NCI-H2081 treated with DMSO at 0.1 percent for 48 hours (cell line): ENCODE results near the gene SPATA20.

Experiments used
- DNase-seq: peaks from one replicate; lab custom pipeline; 2025; lab: John Stamatoyannopoulos, UW

SPATA20 gene

DNA sequence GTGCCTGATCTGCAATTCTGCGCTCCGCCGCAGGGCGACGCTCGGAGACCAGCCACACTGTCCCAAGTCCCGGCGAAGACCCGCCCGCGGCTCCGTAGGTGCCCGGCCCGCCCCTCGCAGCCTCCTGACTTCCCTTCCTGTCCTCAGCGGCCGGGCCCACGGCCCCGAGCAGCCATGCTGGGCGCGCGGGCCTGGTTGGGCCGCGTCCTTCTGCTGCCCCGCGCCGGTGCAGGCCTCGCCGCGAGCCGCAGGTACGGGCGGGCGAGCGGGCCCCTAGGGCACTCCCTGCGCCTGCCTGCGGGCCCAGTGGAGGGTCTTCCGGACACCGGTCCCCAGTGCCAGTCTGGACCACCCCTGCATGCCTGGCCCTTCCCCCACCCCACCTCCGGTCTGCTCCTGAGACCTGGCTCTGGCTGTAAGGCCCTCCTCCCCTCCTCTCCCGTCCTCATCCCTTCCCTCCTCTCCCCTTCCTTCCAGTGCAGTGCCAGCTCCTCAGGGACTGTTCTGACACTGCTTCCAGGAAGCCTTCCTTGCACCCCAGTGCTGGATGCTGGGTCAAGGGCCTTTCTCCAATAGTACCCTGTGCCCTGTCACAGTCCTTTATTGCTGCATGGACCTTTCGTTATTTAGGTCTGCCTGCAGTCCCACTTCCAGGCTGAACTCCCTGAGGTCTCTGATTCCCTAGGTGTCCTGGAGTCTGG lies at the start of gene SPATA20:
Gene SPATA20, plus strand, starts transcription at position 140 of the 701 bp plus-strand sequence. Its CDS starts 35 bp downstream, at position 175.
- peak; percentile 67 for DNase-seq

DNA sequence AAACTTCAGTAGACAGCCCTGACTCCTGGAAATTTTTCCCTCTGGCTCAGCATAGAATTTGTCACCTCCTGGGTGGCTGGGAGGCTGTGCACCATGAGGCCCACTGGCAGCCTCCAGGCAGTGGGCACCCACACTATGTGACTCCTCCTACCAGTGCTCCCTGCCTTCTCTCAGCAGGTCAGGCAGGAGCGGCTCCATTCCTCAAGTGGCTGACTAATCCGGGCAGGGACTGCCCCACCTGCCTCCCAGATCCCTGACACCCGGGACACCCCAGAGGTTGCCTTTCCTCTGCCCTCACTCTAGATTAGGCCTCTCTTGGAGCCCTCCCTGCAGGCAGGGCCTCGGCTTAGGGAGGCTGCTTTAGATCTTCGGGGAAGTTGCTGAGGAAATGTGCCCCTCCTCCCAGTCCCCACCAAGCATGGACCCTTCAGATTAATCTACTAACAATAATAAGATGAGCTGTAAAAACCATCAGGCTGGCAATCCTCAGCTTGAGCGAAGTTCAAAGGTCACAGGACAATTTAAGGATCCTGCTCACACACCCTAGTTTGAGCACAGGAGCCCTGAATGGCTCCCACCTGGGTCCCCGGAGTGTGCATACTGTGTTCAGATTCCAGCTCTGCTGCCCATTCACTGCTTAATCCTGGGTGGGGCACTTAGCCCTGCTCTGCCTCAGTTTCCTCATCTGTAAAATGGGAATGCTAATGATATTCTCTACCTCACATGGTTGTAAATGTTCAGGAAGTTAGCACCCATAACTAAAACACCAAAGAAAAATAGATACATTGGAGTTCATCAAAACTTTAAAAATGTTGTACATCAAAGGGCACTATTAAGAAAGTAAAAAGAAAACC lies 48.7 kb upstream of the SPATA20 start:
- DNase-seq: no peak

DNA sequence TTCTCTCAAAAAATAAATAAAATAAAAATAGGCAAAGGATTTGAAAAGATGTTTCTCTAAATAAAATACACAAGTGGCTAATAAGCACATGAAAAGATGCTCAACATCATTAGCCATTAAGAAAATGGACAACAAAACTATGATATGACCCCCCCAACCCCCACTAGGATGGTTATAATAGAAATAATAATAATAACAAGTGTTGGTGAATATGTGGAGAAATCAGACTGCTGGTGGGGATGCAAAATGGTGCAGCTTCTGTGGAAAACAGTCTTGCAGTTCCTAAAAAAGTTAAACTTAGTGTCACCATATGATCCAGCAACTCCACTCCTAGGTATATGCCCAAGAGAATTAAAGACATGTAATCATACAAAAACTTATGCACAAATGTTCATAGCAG lies 47.7 kb upstream of the SPATA20 start:
- DNase-seq: no peak

DNA sequence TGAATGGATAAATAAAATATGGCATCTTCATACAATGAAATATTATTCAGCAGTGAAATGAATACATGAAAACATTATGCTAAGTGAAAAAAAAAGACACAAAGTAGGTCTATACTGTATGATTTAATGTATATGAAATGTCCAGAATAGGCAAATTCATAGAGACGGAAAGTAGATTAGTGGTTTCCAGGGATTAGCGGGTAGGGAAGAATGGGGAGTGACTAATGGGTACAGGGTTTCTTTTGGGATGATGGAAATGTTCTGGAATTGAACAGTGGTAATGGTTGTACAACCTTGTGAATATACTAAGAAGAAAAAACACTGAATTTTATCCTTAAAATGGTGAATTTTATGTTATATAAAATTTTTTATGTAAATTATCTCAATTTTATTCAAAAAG lies 47.3 kb upstream of the SPATA20 start:
- DNase-seq: no peak

DNA sequence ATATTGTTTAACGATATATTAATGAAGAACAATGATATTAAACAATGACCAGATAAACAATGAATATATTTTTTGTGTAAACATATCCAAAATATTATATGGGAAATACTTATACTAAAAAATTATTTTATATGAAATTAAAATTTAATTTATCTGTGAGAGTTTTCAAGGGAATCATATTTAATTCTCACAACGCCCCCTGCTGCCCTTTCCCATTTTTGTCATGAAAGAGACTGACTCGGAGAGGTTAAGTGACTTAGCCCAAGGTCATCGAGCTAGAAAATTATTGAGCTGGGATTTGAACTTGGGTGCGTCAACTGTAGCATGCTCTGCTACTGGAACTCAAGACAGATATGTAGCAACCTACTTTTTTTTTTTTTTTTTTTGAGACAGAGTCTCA lies 45.9 kb upstream of the SPATA20 start:
- no peak for DNase-seq

DNA sequence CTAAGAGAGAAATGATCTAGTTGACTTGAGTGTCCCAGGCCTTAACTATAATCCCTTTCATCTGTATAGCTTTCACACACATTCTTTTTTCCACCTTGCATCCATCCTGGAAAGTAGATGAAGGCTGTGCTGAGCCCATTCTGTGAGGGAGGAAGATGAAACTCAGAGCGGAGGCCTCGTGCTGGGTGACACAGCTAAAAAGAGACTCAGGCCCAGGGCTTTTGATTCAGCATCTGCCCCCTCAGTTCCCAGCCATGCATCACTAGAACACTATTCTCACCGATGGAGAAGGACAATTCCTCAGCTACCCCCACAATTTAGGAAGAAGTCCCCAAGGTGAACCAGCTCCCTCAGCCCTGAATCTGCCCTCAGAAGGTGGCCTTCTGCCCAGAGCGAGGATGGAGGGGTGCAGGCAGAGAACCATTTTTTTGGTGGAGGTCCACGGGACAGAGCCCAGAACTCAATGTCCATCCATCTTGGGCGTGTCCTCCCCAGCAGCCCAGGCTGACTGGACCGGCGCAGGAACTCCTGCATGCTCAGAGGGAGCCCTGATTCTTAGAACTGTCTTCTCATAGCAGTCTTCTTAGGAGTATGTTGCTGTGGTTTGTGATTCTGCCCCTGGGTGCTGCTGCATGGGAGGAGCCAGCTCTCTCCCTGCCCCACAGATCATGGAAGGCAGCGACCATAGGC lies 44.5 kb upstream of the SPATA20 start:
- no peak for DNase-seq

DNA sequence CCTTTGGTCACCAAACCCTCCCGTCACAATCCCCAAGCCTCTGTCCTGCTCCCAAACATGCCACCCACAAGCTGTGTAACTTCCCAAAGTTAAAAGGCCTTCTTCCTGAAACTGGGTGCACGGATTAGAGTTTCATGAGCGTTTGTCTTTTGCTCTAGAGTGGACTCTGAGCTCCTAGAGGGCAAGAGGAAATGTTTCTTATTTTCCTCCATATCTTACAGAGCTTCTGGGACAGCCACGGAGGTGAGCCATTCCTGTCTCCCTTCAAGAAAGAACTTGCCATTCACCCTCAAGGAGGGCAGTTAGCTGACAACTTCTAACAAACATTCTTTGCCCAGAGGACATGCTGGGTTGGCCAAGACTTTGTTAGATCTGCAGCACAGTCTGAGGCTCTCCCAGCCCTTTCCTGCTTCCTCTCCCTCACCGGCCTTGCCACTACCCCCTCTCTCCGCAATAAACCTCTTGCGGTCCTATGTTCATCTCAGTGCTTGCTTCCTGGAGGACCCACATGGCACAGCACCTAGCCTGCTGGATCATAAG lies 41.3 kb upstream of the SPATA20 start:
- no peak for DNase-seq

DNA sequence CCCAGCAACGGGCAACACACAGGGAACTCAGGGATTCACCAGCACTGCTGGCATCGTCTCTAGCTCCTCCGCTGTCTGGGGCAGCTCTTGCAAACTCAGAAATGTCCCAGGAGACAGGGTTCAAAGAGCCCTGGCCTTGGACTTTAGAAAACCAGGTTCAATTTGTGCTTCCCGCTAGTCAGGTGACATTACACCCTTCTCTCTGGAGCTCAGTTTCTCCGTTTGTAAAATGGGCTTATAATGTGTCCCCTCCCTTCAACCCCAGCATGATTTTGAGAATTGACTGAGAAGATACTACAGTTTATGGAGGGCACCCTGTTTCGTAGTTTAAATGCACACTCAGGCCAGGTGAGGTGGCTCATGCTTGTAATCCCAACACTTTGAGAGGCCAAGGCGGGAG lies 40.7 kb upstream of the SPATA20 start:
- no peak for DNase-seq

DNA sequence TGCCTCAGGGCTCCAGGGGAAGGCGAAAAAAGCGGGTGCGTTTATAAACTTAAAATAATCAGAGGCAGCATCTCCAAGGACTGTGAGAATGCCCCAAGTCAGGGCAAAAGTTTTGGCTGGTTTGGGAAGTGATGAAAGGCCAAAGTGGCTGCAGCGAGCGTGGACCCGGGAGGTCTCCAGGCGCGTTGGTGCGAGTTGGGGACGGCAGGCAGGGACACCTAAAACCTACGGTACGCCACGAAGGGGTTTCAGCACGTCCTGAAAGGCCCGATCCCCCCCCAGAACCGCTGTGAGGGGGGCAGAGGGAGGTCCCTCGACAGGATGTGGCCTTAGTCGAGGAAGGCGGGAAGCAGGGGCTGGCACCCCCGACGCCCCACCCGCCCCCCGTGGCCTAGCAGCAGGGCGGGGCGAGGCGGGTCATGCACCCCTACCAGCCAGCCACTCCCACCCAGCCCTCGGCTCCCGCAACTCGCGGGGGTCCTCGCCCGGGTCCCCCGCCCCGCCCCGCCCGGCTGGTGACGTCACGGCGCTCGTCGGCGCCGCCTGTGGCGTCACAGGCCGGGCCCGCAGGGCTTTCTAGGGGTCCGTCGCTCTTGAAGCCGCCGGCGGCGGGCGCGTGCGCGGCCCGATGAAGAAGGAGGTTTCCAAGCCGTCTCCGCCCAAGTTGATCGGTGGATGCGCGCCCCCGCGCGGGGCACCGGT lies 39.0 kb upstream of the SPATA20 start, which contains the start of gene MYCBPAP:
Gene MYCBPAP, plus strand, starts transcription at position 569 of the 702 bp plus-strand sequence. CDS start 236 bp downstream, outside the sequence.
- no peak for DNase-seq

DNA sequence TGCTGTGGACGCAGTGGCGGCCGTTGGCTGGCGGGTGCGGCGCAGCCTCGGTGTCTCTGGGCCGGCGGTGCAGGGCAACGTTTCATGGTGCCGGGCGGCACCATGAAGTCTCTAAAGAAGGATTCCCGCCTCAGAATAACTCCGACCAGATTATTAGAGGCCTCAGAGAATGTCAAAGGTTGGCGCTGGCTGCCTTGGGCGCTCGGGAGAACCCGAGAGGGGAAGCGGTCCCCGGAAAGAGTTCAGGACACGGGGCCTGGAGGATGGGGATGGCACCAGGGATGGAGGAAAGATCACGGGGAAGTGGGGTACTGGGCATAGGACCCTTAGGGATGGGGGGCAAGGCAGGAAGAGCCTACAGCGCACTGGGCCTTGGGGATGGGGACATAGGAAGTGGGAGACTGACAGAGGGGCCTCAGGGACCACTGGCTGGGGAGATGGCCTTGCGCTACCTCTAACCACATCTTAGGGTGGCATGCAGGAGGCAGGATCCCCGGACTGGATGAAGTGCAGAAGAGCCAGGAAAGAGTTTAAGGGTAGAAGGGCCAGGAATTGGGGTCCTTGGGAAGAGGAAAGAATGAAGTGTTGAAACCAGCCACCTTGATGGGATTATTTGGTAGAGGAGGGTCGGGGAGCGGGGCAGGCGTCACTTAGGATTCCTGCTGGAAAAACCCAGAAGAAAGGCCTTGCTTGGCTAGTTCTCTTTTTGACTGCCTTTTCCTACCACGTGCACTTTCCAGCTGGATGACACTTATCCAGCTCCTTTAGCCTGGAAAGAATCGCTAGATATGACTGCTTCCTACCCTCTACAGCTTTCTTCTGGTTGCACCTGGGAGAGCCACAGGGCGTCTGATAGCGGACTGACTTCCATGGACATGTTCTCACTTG lies 38.2 kb upstream of the SPATA20 start:
- DNase-seq: no peak

DNA sequence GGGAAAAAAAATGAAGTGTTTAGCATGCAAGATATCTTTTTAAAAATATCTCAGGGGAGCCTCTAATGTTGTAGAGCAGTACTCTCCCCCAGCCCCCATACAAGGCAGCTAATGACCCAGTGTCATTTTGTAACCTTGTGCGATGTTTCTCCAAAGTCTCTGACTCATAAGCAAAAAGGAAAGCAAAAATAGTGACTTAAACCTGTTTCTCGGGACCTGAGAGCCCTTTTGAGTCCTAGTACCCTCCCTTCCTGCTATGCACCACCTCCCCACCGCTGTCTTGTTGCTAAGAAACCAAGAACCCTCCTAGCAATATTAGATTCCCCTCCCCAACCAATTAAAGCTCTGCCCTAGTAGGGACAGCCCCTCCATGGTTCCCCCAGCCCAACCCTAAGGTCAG lies 35.9 kb upstream of the SPATA20 start:
- no peak for DNase-seq

DNA sequence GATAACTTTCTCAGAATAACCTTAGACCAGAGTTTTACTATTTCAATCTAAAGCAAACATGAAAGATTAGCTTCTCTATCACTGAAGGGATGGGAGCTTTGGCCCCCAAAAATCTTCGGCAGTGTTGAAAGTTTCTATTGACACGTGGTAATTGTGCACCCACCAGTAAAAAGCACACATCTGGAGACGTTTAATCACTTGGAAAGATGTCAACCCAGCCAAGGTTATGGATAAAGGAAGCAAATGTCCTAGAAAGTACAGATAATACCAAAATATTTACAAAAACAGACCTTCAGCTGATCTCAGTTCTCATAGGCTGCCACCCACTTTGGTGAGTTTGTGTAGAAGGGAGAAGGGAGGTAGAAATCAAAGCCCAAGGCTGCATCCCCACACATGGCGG lies 33.5 kb upstream of the SPATA20 start:
- DNase-seq: no peak

DNA sequence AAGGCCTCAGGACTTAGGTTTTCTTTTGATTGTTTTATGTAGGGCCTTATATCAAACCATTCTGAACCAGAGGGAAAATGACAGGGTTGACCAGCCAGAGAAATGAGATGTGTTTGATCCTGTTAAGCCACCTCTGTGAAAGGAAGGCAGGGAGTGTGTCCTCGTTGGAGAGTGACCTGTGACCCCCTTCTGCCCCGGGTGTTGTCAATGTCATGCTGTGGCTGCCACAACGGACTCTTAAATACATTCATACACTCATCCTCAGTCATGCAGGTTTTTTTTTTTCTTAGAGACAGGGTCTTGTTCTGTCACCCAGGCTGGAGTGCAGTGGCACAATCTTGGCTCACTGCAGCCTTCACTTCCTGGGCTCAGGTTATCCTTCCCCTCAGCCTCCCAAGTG lies 32.6 kb upstream of the SPATA20 start:
- DNase-seq: no peak

DNA sequence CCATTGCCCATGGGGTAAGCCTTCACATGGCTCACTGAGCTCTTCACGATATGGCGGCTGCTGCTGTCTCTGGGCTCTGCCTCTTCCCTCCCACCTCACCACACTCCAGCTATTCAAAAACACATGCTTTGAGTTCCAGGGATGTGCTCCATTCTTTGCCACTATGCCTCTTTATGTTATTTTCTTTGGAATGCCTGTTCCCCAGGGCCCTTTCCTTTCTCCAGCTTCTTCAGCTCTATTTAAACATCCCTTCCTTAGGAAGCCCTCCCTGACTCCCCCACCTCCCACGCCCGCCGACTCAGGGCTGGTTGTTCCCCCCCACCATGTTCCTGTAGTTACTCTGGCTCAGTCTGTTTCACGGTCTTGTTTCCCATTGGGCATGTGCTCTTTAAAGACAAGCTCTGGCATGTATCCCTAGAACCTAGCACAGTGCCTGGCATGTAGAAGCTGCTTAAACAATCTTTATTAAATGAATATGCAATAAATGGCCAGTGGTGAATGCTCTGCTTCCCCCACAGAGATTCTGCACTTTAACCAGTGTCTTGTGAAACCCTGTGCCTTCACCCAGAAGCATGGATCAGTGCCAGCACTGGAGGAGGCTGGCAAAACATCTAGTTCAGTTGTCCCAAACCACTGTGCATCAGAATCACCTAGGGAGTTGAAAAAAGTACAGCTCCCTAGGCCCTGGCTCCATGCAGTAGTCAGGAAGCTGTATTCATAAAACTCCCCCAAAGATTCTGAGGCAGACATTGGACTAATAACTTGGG lies 31.9 kb upstream of the SPATA20 start:
- DNase-seq: no peak

DNA sequence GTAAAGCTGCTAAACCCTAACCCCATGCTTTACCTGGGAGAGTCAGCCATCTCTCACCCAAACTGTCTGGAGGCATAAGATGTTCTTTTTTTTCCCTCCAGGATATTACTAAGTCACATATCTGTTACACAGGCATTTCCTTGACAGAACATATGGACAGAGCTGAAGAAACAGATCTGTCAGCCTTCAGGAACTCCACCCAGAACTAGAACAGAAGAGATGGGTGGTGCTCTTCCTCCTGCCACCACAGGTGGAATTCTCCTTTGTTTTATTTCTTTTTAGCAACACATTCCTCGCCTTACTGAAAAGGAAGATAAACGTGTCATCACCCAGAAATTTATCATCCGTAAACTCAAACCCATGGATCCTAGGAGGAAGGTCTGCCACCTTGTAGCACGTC lies 30.0 kb upstream of the SPATA20 start:
- no peak for DNase-seq

DNA sequence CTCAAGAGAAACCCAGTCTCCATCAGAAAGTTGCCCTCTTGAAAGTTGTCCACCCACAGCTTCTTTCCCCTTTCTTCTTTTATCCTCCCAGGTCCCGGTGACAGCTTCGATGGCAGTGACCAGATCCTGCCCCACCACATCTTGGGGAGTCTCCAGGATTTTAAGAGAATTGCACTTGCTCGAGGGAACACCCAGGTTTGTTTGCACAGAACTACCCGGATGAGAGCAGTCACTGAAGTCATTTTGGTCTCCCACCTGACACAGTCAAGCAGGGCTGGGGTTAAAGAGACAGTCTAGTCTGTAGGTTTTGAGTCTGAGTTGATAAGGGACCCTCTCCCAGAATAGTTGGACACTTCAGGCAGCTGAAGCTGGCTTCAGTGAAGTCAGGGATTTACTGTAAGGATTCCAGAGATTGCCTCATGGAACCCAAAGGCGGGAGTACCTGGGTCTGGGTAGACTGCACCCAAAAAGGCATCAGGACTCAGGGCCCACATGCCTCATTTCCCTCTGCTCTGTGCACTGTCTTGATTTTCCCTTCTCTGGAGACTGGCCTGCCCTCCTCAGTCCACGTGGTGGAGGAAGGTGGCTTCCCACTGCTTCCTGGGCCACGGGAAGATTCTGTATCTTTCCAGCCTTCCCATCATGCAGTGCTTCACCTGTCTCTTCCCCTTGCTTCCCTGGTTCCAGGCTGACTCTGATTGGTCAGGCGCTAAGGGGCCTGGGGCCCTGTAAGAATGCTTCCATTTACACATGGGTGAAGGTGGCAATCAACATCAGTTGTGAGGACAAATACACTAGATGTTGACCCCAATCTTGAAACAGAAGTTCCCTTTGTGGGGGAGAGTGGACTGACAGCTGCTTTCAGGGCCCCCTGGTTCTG lies 29.2 kb upstream of the SPATA20 start:
- DNase-seq: no peak

DNA sequence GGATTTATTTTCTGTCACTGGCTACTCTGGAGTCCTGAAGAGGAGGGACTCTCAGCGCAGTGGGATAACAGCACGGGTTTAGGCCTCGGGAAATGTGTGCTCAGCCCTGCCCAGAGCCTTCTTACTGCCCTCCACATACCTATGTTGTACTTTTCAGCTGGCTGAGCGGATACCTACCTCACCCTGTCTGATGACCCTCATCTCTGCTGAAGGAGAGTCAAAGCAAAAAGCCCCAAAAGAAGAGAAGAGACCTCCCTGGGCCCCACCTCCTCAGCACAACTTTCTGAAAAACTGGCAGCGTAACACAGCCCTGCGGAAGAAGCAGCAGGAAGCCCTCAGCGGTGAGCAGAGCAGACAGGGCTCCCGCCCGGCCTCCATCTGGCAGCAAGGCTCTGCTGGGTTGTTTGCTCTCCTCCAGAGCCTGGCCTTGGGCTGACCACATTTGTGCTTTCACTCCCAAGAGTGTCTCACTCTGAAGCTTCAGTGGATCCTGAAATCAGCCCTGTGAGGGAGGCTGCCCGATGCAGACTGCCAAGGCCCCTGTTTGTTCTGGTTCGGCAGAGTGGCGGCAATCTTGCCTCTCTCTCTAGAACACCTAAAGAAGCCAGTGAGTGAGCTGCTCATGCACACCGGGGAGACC lies 28.5 kb upstream of the SPATA20 start:
- DNase-seq: no peak

DNA sequence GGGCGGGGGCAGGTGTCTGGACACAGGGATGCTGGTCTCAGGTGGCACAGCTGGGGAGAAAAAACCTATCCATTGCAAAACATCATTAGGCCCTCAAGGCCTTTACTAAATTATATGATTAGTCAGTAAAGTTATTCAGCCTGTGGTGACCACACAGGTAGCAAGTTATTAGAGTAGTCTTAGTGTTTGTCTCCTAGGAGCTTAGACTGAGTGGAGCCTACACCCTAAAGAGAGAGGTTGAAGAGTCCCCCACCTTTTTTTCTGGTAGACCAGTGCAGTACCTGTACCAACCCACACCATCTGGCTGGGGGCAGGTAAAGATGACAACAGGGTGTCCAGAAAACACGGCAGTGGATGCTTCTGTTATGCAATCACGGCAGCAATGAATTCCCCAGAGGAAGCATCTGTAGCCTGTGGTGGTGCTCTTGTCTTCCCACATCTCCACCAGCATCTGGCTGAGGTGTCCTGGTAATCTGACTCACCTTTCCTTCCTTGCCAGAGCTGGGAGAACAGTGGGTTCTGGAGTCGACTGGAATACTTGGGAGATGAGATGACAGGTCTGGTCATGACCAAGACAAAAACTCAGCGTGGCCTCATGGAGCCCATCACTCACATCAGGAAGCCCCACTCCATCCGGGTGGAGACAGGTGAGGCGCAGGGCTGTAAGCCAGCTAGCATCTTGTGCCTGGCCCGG lies 27.7 kb upstream of the SPATA20 start:
- no peak for DNase-seq
